ENCODE measurements around the gene OBSCN. TPM values are rescaled to one million over a fixed set of nuclear protein-coding genes. Genes with fewer than 3 reads are reported as not detected.

OBSCN gene
- total RNA-seq, 1 donor from 2014 or later: 23.1 TPM

DNA sequence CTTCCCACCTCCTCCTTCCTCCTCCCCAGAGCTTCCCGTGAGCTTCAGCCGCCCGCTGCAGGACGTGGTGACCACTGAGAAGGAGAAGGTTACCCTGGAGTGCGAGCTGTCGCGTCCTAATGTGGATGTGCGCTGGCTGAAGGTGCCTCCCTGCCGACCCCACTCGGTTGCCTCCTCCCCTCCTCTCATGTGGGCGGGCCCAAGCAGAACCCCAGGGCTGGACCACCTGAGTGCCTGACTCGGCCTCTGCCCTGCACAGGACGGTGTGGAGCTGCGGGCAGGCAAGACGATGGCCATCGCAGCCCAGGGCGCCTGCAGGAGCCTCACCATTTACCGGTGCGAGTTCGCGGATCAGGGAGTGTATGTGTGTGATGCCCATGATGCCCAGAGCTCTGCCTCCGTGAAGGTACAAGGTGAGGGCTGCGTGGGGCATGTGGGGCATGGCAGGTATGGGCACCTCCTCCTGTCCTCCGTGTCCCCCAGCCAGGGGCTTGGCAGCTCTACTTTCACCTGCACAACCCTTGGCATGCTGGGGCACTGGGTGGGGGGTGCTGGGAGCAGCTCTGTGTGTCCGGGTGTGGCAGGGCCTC is 69.2 kb downstream of the OBSCN start:
- DNase-seq (ENCODE audit: low spot score): no peak

DNA sequence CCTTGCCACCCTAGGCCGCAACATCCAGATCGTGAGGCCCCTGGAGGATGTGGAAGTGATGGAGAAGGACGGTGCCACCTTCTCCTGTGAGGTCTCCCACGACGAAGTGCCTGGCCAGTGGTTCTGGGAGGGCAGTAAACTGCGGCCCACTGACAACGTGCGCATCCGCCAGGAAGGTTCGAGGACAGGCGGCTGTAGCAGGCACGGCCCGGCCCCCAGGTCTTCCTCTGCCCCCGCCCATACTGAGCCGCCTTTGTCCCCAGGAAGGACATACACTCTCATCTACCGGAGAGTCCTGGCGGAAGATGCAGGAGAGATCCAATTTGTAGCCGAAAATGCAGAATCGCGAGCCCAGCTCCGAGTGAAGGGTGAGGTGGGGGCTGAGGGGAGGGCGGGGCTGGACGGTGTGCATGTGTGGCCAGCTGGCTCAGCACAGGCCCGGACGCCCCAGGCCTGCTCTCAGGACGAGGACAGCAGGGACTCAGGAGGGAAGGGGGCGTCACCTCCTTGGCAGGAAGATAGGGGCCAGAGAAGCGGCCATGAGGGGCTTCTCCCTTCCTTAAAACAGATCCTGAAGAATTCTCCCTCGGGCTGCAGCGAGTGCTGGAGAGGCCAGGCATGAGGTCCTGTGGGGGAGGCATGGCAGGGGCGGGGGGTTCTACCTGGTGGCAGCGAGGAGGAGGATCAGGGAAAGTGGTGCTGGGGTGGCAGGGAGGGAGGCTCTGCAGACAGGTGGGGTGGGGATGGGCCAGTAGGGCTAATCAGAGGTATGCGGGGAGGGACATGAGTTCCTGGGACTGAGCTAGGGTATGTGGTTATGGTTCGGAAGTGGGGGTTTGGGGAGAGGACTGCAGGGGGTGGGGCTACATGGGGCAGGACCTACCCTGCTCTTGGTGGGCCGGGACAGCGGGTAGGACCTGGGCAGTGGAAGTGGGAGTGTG is 69.9 kb downstream of the OBSCN start:
- no peak for DNase-seq (ENCODE audit: low spot score)

DNA sequence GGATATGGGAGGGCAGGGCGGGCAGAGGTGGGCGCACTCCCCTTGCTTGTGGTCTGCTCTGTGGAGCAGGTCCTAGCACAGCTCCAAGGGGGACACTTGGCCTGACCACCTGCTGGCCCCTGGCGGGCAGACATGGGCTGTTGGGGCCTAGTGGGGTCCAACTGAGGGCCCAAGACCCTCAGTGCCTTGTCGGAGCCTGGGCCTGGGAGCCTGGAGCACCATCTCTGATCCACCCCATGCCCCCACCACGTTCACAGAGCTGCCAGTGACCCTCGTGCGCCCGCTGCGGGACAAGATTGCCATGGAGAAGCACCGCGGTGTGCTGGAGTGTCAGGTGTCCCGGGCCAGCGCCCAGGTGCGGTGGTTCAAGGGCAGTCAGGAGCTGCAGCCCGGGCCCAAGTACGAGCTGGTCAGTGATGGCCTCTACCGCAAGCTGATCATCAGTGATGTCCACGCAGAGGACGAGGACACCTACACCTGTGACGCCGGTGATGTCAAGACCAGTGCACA is 70.6 kb downstream of the OBSCN start:
- DNase-seq (ENCODE audit: low spot score): no peak

DNA sequence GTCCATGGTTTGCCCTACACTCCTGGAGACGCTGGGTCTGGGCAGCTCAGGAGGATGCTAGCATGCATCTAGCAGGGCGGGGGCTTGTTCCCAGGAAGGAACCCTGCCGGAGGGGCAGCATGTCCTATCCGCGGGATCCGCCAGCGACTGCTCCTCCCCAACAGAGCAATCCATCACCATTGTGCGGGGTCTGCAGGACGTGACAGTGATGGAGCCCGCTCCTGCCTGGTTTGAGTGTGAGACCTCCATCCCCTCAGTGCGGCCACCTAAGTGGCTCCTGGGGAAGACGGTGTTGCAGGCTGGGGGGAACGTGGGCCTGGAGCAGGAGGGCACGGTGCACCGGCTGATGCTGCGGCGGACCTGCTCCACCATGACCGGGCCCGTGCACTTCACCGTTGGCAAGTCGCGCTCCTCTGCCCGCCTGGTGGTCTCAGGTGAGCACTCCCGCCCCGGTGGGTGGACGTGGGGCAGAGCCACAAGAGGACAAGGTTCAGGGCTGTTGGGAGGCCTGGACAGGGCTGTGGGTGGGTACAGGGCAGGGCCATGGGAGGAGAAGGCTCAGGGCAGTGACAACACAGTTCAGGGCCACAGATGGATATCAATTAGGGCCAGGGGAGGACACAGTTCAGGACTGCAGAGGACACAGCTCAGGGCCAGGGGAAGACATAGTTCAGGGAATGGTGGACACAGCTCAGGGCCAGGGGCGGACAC is 71.3 kb downstream of the OBSCN start:
- DNase-seq (ENCODE audit: low spot score): no peak

DNA sequence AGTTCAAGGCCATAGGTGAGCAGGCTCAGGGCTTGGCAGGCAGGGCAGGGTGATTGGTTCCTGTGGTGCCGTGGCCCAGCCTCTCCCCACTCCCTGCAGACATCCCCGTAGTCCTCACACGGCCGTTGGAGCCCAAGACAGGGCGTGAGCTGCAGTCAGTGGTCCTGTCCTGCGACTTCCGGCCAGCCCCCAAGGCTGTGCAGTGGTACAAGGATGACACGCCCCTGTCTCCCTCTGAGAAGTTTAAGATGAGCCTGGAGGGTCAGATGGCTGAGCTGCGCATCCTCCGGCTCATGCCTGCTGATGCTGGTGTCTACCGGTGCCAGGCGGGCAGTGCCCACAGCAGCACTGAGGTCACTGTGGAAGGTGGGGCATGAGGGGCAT is 71.9 kb downstream of the OBSCN start:
- DNase-seq (ENCODE audit: low spot score): no peak

DNA sequence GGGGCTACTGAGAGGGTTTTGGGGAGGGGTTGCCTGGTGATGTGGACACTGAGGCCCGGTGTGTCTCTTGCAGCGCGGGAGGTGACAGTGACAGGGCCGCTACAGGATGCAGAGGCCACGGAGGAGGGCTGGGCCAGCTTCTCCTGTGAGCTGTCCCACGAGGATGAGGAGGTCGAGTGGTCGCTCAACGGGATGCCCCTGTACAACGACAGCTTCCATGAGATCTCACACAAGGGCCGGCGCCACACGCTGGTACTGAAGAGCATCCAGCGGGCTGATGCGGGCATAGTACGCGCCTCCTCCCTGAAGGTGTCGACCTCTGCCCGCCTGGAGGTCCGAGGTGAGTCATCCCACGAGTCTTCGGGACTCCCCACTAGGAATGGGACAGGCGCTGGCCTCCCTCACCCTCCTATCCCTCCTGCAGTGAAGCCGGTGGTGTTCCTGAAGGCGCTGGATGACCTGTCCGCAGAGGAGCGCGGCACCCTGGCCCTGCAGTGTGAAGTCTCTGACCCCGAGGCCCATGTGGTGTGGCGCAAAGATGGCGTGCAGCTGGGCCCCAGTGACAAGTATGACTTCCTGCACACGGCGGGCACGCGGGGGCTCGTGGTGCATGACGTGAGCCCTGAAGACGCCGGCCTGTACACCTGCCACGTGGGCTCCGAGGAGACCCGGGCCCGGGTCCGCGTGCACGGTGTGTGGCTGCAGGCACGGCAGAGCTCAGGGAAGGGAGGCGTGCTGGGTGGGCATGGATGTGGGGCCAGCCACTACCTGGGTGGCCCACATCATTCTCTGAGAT is 72.5 kb downstream of the OBSCN start:
- DNase-seq (ENCODE audit: low spot score): no peak

DNA sequence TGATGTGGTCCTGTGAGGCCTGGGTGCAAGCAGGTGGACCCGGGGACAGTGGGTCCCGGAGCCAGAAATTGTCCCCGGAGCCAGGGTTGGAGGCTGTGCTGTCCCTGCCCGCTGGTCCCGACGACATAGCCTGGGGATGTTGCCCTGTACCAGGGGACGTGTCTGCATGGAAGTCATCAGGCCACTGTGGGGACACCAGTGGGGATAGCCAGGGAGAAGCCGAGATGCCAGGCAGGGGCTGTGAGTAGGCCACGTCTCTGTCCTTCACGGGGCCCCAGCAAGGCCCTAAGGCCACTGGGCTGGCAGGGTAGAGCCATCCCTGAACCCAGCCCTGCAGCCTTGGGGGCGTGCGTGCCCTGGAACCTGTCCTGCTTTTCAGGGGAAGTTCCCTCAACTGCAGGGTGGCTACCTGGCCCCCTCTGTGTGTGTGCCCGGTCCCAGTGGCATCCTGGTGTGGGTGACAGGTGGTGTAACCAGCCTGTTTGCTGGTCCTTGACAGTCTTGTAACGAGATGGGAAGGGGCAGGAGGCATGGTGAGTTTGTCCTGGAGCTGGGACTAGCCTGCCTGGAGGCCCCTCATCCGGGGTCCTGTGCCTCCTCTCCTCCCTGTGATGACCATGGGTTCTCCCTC is 73.2 kb downstream of the OBSCN start:
- DNase-seq (ENCODE audit: low spot score): no peak

DNA sequence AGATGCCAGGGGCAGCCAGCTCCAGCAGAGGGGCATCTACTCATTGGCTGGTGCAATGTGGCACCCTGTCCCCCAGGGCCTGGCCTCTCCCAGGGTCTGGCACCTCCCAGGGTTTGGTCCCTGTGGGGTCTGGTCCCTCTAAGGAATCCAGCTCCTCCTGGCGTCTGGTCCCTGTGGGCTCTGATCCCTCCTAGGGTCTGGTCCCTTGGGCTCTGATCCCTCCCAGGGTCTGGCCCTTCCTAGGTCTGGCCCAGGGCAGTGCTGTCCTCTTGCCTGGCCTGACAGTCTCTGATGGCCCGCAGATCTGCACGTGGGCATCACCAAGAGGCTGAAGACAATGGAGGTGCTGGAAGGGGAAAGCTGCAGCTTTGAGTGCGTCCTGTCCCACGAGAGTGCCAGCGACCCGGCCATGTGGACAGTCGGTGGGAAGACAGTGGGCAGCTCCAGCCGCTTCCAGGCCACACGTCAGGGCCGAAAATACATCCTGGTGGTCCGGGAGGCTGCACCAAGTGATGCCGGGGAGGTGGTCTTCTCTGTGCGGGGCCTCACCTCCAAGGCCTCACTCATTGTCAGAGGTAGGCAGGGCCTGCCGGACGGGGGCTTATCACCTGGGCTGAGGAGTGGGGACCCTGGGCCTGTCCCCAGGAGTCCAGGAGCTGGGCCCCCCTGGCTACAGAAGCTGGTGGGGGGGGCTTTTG is 73.9 kb downstream of the OBSCN start:
- DNase-seq (ENCODE audit: low spot score): no peak

DNA sequence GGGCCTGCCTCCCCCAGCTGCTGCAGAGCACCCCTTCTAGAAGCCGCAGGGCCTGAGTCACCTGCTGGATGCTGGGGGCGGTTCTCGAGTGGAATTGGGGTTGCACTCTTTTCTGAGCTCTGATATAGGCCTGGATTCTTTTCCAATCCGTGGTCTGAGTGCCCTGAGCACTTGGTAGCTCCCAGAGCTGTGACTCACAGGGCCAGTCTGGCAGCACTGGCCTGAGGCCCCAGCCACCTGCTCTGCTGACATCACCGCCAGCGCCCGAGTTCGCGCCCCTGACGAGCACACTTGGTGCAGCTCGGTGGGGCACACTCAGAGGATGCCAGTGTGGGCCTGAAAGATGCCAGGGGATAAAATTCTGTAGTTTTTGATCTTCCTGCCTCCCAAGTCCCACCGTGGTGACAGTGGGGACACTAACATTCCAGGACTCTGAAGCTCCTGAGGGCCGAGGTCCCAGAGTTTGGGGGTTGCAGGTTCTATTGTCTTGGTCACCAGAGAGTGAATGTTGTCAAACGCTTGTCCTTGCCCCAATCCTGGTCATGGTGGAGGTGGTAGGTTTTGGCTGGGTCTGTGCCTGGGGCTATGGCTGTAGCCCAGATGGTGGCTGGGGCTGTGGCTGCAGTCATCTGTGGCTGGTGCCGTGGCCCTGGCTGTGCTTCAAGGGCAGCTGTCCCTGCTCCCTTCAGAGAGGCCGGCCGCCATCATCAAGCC is 74.6 kb downstream of the OBSCN start:
- DNase-seq (ENCODE audit: low spot score): no peak

DNA sequence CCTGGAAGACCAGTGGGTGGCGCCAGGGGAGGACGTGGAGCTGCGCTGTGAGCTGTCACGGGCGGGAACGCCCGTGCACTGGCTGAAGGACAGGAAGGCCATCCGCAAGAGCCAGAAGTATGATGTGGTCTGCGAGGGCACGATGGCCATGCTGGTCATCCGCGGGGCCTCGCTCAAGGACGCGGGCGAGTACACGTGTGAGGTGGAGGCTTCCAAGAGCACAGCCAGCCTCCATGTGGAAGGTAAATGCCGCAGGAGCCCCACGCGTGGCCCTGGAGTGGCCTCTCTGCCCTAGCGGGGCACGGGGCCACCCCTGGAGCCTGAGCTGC is 75.2 kb downstream of the OBSCN start:
- no peak for DNase-seq (ENCODE audit: low spot score)

DNA sequence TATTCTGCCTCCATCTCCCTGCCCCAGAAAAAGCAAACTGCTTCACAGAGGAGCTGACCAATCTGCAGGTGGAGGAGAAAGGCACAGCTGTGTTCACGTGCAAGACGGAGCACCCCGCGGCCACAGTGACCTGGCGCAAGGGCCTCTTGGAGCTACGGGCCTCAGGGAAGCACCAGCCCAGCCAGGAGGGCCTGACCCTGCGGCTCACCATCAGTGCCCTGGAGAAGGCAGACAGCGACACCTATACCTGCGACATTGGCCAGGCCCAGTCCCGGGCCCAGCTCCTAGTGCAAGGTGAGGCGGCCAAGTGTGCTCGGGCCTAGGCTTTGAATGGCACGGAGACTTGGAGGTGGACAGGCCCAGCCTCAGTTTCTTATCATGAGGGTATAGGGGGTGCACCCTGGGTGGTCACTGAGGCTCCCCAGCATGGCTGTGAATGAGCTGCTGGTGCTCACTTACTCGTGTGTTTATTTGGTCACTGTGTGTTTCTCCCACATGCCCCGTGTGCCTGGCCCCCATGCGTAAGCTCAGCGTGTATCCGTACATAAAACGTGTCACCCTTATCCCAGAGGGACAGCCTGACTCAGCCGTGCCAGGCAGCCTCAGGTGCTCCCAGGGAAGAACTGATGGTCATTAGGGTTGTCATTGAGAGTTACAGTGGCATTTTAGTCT is 75.8 kb downstream of the OBSCN start:
- no peak for DNase-seq (ENCODE audit: low spot score)

DNA sequence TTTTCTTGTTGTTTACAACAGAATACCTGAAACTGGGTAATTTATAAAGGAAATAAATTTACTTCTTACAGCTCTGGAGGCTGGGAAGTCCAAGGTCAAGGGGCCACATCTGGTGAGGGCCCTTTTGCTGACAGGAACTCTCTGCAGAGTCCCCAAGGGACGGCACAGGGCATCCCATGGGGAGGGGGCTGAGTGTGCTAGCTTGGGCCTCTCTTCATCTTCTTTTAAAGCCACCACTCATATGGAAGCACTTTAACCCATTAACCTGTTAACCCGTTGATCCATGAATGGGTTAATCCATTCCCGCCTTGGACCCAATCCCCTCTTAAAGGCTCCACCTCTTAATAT is 76.3 kb downstream of the OBSCN start:
- DNase-seq (ENCODE audit: low spot score): no peak

DNA sequence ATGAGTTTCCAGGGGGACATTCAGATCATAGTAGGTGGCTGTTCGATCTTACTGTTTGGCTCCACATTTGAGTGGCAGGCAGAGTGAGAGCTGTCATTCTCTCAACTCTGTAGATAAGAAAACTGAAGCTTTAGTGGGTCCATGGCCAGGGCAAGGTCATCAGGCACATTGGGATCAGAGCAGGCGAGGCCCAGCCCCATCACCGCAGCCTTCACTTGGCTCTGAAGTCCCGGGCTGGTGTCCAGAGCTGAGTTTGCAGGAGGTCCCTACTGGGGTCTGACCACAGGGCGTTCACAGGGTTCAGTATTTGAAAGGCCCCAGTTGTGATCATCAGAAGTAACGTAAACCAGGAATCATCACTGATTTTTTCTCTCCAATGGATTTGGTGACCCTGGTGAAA is 76.7 kb downstream of the OBSCN start:
- DNase-seq (ENCODE audit: low spot score): no peak

DNA sequence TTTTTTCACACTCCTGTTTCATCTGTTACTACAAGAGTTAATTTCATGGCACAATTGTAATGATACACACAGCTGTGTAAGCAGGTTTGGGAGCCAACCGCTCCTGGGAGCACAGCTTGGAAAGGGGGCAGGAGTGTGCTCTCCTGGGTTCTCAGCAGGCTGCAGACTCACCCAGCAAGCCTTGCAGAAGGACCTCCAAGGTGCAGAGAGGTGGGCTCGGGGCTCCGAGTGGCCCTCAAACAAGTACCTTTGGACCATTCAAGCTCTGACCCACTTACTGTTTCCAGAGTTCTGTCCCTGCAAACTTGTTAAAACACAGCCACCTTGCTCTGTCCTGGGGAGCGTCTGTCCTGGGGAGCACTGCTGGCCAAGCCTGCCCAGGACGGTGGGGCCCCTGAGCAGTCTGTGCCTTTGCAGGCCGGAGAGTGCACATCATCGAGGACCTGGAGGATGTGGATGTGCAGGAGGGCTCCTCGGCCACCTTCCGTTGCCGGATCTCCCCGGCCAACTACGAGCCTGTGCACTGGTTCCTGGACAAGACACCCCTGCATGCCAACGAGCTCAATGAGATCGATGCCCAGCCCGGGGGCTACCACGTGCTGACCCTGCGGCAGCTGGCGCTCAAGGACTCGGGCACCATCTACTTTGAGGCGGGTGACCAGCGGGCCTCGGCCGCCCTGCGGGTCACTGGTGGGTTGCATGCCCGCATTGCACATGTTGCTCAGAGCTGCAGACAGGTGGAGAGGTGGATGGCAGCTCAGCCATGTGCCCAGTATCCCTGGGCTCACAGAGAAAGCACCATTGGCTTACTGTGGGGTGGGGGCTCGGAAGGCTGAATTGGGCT is 78.0 kb downstream of the OBSCN start:
- DNase-seq (ENCODE audit: low spot score): no peak

DNA sequence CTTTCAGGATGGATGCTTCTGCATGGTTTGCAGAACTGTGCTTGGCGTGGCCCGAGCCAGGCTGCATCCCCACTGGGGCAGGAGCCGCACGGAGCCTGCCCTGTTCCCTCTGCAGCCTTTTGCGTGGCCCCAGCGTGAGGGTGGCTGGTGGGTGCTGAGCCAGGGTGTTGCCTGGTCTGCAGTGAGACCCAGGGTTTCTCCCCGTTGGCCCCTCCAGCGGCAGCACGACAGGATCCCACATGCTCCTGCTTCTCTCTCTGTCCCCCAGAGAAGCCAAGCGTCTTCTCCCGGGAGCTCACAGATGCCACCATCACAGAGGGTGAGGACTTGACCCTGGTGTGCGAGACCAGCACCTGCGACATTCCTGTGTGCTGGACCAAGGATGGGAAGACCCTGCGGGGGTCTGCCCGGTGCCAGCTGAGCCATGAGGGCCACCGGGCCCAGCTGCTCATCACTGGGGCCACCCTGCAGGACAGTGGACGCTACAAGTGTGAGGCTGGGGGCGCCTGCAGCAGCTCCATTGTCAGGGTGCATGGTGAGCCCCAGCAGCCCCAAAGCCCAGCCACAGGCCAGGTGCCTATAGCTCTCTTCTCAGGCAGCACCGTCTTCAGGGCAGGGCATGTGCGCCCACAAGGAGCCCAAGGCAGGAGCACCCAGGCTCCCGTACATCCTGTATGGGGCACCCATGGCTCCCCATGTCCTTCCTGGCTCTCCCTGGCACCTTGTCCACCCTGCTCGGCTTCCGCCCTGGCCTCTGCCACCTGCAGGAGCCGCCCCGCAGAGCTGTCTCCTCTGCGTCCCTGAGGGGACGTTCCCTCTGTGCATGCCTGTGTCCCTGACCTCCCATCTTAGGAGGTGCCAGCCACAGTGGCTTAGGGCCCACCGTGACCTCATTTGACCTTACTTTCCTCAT is 78.9 kb downstream of the OBSCN start:
- DNase-seq (ENCODE audit: low spot score): no peak

DNA sequence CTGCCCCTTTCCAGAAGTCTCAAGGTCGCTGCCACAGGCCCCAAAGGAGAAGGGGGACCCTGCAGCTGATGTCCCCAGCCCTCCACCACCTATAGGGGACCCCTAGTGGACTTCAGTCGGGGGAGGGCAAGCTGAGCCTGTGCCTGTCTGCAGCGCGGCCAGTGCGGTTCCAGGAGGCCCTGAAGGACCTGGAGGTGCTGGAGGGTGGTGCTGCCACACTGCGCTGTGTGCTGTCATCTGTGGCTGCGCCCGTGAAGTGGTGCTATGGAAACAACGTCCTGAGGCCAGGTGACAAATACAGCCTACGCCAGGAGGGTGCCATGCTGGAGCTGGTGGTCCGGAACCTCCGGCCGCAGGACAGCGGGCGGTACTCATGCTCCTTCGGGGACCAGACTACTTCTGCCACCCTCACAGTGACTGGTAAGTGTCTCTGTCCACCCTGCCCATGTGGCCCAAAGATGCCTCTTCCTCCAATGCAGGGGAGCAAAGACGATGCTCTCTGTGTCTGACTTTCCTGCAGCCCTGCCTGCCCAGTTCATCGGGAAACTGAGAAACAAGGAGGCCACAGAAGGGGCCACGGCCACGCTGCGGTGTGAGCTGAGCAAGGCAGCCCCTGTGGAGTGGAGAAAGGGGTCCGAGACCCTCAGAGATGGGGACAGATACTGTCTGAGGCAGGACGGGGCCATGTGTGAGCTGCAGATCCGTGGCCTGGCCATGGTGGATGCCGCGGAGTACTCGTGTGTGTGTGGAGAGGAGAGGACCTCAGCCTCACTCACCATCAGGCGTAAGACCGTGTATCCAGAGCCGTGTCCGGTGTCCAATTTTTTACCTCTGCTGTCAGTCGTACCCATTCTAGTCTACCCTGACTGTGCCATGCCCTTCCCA is 79.9 kb downstream of the OBSCN start:
- no peak for DNase-seq (ENCODE audit: low spot score)
